BLaER1 treated with 17β-estradiol and CSF1 and Interleukin-3, amounts not matched to agents 10 nM and 100 nM (cell line): ENCODE measurements around the gene COPS7B.
"Not testable (repeated sequence)": the region's sequence is repeated elsewhere in the genome, so short reads cannot be mapped to it uniquely, and the experiment has no call there.

Source experiments
- H3K27ac ChIP-seq, 11 experiments: shearing (Covaris generic); formaldehyde crosslinking; 2 replicates each; pipeline ENCODE4 v1.8.1; 2022
- H3K27me3 ChIP-seq, 11 experiments: shearing (Covaris generic); formaldehyde crosslinking; 2 replicates each; pipeline ENCODE4 v1.8.1; 2022
- H3K36me3 ChIP-seq, 11 experiments: shearing (Covaris generic); formaldehyde crosslinking; 2 replicates each; pipeline ENCODE4 v1.8.1; 2022
- H3K4me1 ChIP-seq, 10 experiments: shearing (Covaris generic); formaldehyde crosslinking; 2 replicates each; pipeline ENCODE4 v1.8.1; 2022
- H3K4me2 ChIP-seq, 11 experiments: shearing (Covaris generic); formaldehyde crosslinking; 2 replicates each; pipeline ENCODE4 v1.8.1; 2022
- H3K4me3 ChIP-seq, 10 experiments: shearing (Covaris generic); formaldehyde crosslinking; 2 replicates each; pipeline ENCODE4 v1.8.1; 2022
- H3K9ac ChIP-seq, 11 experiments: shearing (Covaris generic); formaldehyde crosslinking; 2 replicates each; pipeline ENCODE4 v1.8.1; 2022
- H3K9me3 ChIP-seq, 11 experiments: shearing (Covaris generic); formaldehyde crosslinking; replicated peaks in 1 of 11; 2 replicates each; pipeline ENCODE4 v1.8.1; 2022
- H4K20me1 ChIP-seq, 11 experiments: shearing (Covaris generic); formaldehyde crosslinking; 2 replicates each; pipeline ENCODE4 v1.8.1; 2022
- Cebpa-rat ChIP-seq, 11 experiments: shearing (Covaris generic); IDR thresholded peaks; 2 replicates each; pipeline ENCODE4 v1.8.1; 2022

Gene COPS7B

DNA sequence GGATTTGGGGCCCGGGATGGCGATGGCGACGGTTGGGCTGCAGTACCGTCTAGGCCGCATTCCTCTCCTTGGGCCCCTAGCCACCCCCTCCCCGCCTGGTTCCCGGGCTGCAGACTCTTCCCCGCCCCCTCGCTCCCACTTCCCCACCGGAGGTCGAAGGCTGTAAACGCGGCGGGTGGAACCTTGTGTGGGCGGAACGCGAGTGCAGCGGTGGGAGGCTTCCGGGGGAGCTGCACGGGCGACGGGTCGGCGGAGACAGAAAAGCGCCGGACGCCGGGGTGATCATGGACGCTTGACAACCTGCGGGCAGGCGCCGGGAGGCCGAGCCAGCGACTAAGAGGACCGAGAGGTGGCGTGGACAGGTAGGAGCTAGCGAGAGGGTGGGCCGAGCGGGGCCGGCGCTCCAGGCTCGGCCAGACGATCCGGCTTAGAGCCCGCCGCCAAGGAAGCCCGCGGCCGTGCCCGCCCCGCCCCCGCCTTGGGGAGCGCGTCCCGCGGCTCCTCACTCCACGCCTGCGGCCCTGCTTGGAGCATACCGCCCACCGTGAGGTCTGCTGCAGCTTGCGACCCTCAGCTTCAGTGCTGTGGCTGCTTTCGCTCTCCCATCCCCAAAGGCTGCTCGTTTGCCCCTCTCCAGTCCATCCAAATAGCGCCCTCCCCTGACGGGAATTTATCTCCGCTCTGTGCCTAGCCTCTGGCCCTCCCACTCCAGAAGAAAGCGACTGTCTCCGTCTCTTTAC lies at the start of gene COPS7B:
Gene COPS7B, plus strand, starts transcription at position 269 of the 740 bp plus-strand sequence. CDS start 2,126 bp downstream, outside the sequence.
- H3K4me3 ChIP-seq: peak within 1 kb of the TSS; percentile 79 to 97 (median 94)
- peak within 1 kb of the TSS; percentile 86 to 98 (median 93) for H3K4me2 ChIP-seq
- peaks cover 13 to 49% (median 37%) of the 10 kb centered on the region in 11 experiments; a peak in 18 of 22 replicates for H4K20me1 ChIP-seq
- H3K27ac ChIP-seq: peak within 1 kb of the TSS; percentile 28 to 82 (median 77); a peak in 21 of 22 replicates
- H3K36me3 ChIP-seq: peaks cover 21 to 39% (median 32%) of the 10 kb centered on the region in 11 experiments
- H3K4me1 ChIP-seq: peaks cover 43 to 63% (median 54%) of the 10 kb centered on the region in 10 experiments
- H3K9ac ChIP-seq: peak within 1 kb of the TSS; percentile 80 to 89 (median 84)
- no peaks in the 10 kb centered on the region for H3K9me3 ChIP-seq
- no peak for TF ChIP-seq Cebpa-rat (IDR thresholded peaks at IDR 0.05)
- H3K27me3 ChIP-seq: no peaks in the 10 kb centered on the region

DNA sequence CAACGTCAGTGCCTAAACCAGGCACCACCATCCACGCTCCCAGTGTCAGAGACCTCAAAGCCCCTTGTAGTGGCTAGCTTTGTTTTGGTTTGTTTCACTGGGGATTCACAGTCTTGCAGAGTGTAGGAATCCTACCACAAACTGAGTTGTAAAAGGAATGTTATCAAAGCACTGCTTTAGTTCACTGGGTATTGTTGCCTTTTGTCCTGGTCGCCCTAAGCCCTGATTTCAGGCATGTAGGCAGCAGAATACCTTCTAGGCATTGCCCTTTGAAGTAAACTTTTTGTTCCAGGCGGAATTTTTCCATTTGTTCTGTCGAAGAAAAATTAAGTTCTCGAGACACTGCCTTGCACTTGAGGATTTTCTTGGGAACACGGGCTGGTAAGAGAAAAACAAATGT lies 48.5 kb upstream of the COPS7B start:
- TF ChIP-seq Cebpa-rat (IDR thresholded peaks at IDR 0.05): no peak
- Histone ChIP-seq H4K20me1 (no peaks in the 10 kb centered on the region), H3K9ac (no peak overlapping the region), H3K27ac (no peak overlapping the region), H3K4me1 (no peaks in the 10 kb centered on the region), H3K4me3 (no peak overlapping the region), H3K4me2 (no peak overlapping the region), H3K9me3 (no peaks in the 10 kb centered on the region), H3K36me3 (peaks cover 40 to 74% (median 57%) of the 10 kb centered on the region in 11 experiments), H3K27me3 (no peaks in the 10 kb centered on the region)

DNA sequence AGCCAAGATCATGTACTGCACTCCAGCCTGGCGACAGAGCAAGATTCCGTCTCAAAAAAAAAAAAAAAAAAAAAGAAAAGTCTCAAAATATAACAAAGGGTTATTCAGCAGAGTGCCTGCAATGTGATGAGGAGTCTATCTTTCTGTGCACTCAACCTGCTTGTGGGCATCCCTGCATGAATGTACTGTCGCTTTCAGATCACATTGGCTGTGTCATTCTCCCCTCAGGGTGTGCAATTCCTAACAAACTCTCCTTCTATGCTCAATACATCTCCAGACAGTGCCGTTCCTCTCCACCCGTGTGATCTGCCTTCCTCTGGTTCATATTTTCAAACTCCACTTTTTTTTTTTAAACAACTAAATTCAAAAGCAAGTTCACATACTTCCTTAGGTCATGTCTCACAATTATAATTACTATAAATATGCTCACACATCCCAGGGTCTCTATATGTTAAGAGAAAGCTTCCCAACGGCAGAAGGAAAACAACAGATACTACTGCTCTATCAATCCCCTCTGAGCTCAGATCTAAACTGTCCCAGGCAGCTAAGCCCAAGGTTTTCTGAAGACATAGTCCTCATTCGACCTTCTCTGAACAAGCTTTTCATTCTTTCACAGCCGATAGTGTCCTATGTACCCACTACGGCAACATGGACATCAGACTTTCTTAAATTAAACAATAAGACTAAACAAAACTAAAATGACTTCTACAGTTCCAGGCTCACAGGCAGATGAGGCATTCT lies 42.7 kb upstream of the COPS7B start:
- no peak overlapping the region for H3K4me2 ChIP-seq
- no peak for TF ChIP-seq Cebpa-rat (IDR thresholded peaks at IDR 0.05)
- no peaks in the 10 kb centered on the region for H3K27me3 ChIP-seq
- H3K9ac ChIP-seq: no peak overlapping the region
- no peaks in the 10 kb centered on the region for H3K9me3 ChIP-seq
- H3K36me3 ChIP-seq: peaks cover 4 to 19% (median 12%) of the 10 kb centered on the region in 11 experiments; a peak in 18 of 22 replicates
- H3K27ac ChIP-seq: no peak overlapping the region
- peaks cover 0 to 4% (median 0%) of the 10 kb centered on the region in 11 experiments; a peak in 5 of 22 replicates for H4K20me1 ChIP-seq
- no peak overlapping the region for H3K4me3 ChIP-seq
- H3K4me1 ChIP-seq: peaks cover 3 to 13% (median 10%) of the 10 kb centered on the region in 10 experiments

DNA sequence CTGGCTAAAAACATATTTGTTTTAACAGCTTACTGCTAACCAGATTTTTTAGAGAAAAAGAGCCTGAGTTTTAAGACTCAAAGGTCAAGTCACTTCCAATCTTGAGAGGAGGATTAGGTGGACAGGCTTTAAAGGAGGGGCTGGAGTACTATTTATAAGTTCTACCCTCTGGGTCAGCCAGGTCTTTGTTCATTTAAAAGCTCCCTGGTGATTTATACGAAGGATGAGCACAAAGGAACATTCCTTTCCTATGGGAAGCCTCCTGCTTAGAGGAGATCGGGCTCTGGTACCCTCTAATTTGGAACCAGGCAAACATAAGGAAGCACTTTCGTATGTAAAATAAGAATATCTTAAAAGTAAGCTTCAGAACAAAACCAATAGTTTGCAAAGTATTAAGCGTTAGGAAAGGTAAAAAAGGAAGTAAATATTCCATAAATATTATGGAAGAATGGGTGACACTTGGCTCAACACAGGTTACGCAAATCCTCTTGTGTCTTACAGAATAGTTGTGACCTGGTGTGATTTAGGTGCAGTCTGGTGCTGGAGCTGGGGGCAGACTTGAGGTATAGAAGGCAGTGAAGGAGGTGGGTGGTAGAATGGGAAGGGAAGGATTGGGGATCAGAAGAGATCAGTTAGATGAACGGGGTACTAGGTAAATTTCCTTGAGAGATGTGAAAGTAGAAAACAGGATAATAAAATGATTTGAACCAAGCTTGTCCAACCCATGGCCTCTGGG lies 40.8 kb upstream of the COPS7B start:
- H3K9me3 ChIP-seq: peaks cover 0 to 7% (median 0%) of the 10 kb centered on the region in 11 experiments; a peak in 3 of 22 replicates
- H3K9ac ChIP-seq: no peak overlapping the region
- H3K4me3 ChIP-seq: no peak overlapping the region
- peaks cover 0 to 8% (median 0%) of the 10 kb centered on the region in 11 experiments; a peak in 5 of 22 replicates for H4K20me1 ChIP-seq
- no peak overlapping the region for H3K4me2 ChIP-seq
- TF ChIP-seq Cebpa-rat (IDR thresholded peaks at IDR 0.05): no peak
- H3K4me1 ChIP-seq: peaks cover 15 to 32% (median 26%) of the 10 kb centered on the region in 10 experiments
- no peaks in the 10 kb centered on the region for H3K27me3 ChIP-seq
- no peak overlapping the region for H3K27ac ChIP-seq
- H3K36me3 ChIP-seq: peaks cover 0 to 4% (median 0%) of the 10 kb centered on the region in 11 experiments; a peak in 1 of 22 replicates

DNA sequence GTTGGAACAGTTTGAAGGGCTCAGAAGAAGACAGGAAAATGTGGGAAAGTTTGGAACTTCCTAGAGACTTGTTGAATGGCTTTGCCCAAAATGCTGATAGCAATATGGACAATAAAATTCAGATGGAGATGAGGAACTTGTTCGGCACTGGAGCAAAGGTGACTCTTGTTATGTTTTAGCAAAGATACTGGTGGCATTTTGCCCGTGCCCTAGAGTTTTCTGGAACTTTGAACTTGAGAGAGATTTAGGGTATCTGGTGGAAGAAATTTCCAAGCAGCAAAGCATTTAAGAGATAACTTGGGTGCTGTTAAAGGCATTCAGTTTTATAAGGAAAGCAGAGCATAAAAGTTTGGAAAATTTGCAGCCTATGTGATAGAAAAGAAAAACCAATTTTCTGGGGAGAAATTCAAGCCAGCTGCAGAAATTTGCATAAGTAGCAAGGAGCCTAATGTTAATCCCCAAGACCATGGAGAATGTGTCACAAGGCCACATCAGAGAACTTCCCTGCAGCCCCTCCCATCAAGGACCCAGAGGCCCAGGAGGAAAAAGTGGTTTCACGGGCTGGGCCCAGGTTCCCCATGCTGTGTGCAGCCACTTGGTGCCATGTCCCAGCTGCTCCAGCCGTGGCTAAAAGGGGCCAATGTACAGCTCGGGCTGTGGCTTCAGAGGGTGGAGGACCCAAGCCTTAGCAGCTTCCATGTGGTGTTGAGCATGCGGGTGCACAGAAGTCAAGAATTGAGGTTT lies 37.9 kb upstream of the COPS7B start:
- Histone ChIP-seq H3K4me3 (peak overlapping the region in 2 of 10 experiments; percentile 8 to 18; a peak in 1 of 20 replicates), H3K4me1 (peaks cover 15 to 46% (median 28%) of the 10 kb centered on the region in 10 experiments), H3K27ac (peak overlapping the region in 6 of 11 experiments; percentile 1 to 71 (median 60); a peak in 11 of 22 replicates), H3K9ac (peak overlapping the region in 4 of 11 experiments; percentile 28 to 51 (median 36); a peak in 5 of 22 replicates), H3K4me2 (peak overlapping the region; percentile 66 to 97 (median 80))
- H3K9me3 ChIP-seq, H4K20me1 ChIP-seq, H3K27me3 ChIP-seq, H3K36me3 ChIP-seq: not testable (repeated sequence)

DNA sequence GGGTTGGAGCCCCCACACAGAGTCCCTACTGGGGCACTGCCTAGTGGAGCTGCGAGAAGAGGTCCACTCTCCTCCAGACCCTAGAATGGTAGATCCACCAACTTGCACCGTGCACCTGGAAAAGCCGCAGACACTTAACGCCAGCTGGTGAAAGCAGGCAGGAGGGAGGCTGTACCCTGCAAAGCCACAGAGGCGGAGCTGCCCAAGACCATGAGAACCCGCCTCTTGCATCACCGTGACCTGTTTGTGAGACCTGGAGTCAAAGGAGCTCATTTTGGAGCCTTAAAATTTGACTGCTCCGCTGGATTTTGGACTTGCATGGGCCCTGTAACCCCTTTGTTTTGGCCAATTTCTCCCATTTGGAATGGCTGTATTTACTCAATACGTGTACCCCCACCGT lies 37.2 kb upstream of the COPS7B start:
- peak in 4 of 11 experiments; percentile 29 to 73 (median 42); a peak in 4 of 22 replicates for TF ChIP-seq Cebpa-rat (IDR thresholded peaks at IDR 0.05)
- H3K9ac ChIP-seq: peak overlapping the region in 4 of 11 experiments; percentile 28 to 51 (median 36); a peak in 7 of 22 replicates

DNA sequence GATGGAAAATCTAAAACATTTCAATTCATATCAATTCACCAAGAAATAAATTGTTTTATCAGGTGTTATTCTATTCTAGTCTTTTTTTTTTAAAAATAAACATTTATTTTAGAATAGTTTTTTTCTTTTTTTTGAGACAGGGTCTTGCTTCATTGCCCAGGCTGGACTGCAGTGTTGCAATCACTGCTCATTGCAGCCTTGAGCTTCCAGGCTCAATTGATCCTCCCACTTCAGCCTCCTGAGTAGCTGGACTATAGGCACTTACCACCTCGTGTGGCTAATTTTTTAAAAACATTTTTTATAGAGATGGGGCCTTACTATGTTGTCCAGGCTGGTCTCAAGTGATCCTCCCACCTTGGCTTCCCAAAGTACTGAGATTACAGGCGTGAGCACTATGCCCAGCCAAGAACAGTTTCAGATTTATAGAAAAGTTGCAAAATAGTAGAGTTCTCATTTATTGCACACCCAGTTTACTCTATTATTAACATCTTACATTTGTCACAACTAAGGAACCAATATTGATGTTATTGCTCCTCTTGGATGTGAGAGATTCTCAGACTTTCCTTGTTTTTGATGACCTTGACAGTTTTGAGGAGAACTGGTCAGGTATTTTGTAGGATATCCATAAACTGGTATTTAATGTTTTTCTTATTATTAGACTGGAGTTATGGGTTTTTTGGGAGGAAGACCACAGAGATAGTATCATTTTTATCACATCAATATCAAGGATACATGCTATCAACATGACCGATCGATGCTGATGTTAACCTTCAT lies 35.0 kb upstream of the COPS7B start:
- H3K9ac ChIP-seq: no peak overlapping the region
- no peak overlapping the region for H3K4me2 ChIP-seq
- peaks cover 0 to 9% (median 0%) of the 10 kb centered on the region in 11 experiments; a peak in 3 of 22 replicates for H3K9me3 ChIP-seq
- 0 out of 22 replicates have a peak, but pooled peaks of 1 of the 11 experiments have one; percentile 31 for TF ChIP-seq Cebpa-rat (IDR thresholded peaks at IDR 0.05)
- peaks cover 0 to 8% (median 0%) of the 10 kb centered on the region in 11 experiments; a peak in 5 of 22 replicates for H4K20me1 ChIP-seq
- H3K36me3 ChIP-seq: peaks cover 0 to 7% (median 0%) of the 10 kb centered on the region in 11 experiments; a peak in 4 of 22 replicates
- no peak overlapping the region for H3K27ac ChIP-seq
- H3K27me3 ChIP-seq: no peaks in the 10 kb centered on the region
- peaks cover 15 to 46% (median 28%) of the 10 kb centered on the region in 10 experiments for H3K4me1 ChIP-seq
- H3K4me3 ChIP-seq: no peak overlapping the region

More for the DNA sequence above, 37.2 kb upstream of the COPS7B start:
- H3K9me3 ChIP-seq, H3K27me3 ChIP-seq, H3K36me3 ChIP-seq, H4K20me1 ChIP-seq: not testable (repeated sequence)
- Histone ChIP-seq H3K27ac (peak overlapping the region in 6 of 11 experiments; percentile 1 to 71 (median 60); a peak in 11 of 22 replicates), H3K4me1 (peaks cover 15 to 46% (median 28%) of the 10 kb centered on the region in 10 experiments), H3K4me3 (peak overlapping the region in 2 of 10 experiments; percentile 8 to 18; a peak in 2 of 20 replicates), H3K4me2 (peak overlapping the region; percentile 66 to 97 (median 80))
